HEK293 (cell line): ENCODE data around the gene VPS13D.

Source experiments
- ELK4 ChIP-seq: IDR thresholded peaks from 2 replicates; pipeline ENCODE4 v1.6.1; 2011; ENCODE audit warnings: mild to moderate bottlenecking, low read depth, low read length, borderline replicate concordance
- SP7 ChIP-seq: fragments of 450-650 bp; formaldehyde crosslinking; IDR thresholded peaks from 2 replicates; pipeline ENCODE4 v1.5.1; 2016; ENCODE audit warnings: missing biosample characterization, missing genetic modification characterization
- YY1 ChIP-seq: fragments of 450-650 bp; formaldehyde crosslinking; IDR thresholded peaks from 2 replicates; pipeline ENCODE4 v1.5.1; 2018; ENCODE audit warnings: missing biosample characterization, missing genetic modification characterization
- ZNF146 ChIP-seq: fragments of 450-650 bp; formaldehyde crosslinking; IDR thresholded peaks from 2 replicates; pipeline ENCODE4 v1.5.1; 2016; ENCODE audit warnings: missing biosample characterization, missing genetic modification characterization
- ZNF18 ChIP-seq: fragments of 450-650 bp; formaldehyde crosslinking; IDR thresholded peaks from 2 replicates; pipeline ENCODE4 v1.5.1; 2016; ENCODE audit warnings: missing biosample characterization, missing genetic modification characterization
- ZNF274 ChIP-seq, 2 experiments: fragments of 200-500 bp in 1 of 2; fragments of 450-650 bp in 1 of 2; sonication (Bioruptor generic) in 1 of 2; formaldehyde crosslinking in 1 of 2; IDR thresholded peaks; 2 replicates each; pipeline versions ENCODE4 v1.5.1 to v1.6.1; 2014 to 2016; ENCODE audit warnings: borderline replicate concordance in 1 of 2, inconsistent platforms in 1 of 2, low read length in 1 of 2, missing biosample characterization in 1 of 2, missing genetic modification characterization in 1 of 2
- ZNF311 ChIP-seq: fragments of 450-650 bp; formaldehyde crosslinking; IDR thresholded peaks from 2 replicates; pipeline ENCODE4 v1.5.1; 2017; ENCODE audit warnings: missing biosample characterization, missing genetic modification characterization, borderline replicate concordance
- ZNF624 ChIP-seq: fragments of 450-650 bp; formaldehyde crosslinking; IDR thresholded peaks from 2 replicates; pipeline ENCODE4 v1.5.1; 2017; ENCODE audit warnings: missing biosample characterization, missing genetic modification characterization

GRCh38 chr1:12487520-12487919 lies 257.7 kb downstream of the VPS13D start:
- no peak for TF ChIP-seq ZNF311 (tag by site-specific recombination)
- no peak for TF ChIP-seq ZNF146
- no peak for TF ChIP-seq YY1 (tag by site-specific recombination)
- no peak for TF ChIP-seq ZNF274 (IDR thresholded peaks at IDR 0.05; ENCODE audit: low read length)
- TF ChIP-seq ZNF274 (tag by site-specific recombination; IDR thresholded peaks at IDR 0.05; ENCODE audit: borderline replicate concordance), result no peak
- TF ChIP-seq ZNF624, result no peak
- TF ChIP-seq ELK4, result no peak
- TF ChIP-seq ZNF18 (tag by site-specific recombination), result no peak
- TF ChIP-seq SP7 (tag by site-specific recombination), result no peak
